Suppressor macrophage treated with lipopolysaccharide for 4 hours (primary cell): Measurements from ENCODE around the gene HPN.
"Not testable (repeated sequence)": the region's sequence is repeated elsewhere in the genome, so short reads cannot be mapped to it uniquely, and the experiment has no call there.

Source experiments
- DNase-seq: peaks from one replicate; pipeline ENCODE4 v3.0.0-alpha.2; 2020

Gene HPN

DNA sequence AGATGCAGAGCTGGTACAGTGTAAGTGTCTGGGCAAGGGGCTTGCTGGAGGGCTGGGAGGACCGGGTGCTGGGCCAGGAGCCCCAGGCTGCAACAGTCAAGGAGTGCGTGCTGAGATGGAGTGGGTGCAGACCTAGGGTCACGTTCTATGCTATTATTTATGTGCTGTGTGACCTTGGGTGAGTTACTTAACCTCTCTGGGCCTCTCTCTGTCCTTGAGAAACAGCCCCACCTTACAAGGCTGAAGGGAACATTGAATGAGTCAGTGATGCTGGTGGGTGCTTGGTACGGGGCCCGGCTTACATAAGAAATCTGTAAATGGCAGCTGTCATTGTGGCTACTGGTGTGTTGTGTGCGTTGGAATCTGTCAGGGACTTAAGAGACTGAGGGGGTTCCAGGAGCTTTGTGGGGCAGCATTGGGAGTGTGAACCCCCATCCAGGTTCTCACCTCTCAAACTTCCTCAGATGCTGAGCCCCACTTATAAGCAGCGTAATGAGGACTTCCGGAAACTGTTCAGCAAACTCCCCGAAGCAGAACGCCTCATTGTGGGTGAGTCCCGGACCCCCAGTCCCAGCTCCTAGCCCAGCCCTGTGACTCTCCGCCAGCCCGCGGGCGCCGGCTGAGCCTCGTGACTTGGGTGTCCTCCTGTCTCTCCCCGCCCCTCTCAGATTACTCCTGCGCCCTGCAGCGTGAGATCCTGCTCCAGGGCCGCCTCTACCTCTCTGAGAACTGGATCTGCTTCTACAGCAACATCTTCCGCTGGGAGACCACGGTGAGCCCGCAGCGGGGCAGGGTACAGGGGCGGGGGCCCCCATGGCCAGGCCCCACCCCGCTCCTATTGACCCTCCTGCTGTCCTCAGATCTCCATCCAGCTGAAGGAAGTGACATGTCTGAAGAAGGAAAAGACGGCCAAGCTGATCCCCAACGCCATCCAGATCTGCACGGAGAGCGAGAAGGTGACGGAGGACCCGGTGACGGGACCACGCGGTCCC lies 31.8 kb upstream of the HPN start:
- no peak for DNase-seq

DNA sequence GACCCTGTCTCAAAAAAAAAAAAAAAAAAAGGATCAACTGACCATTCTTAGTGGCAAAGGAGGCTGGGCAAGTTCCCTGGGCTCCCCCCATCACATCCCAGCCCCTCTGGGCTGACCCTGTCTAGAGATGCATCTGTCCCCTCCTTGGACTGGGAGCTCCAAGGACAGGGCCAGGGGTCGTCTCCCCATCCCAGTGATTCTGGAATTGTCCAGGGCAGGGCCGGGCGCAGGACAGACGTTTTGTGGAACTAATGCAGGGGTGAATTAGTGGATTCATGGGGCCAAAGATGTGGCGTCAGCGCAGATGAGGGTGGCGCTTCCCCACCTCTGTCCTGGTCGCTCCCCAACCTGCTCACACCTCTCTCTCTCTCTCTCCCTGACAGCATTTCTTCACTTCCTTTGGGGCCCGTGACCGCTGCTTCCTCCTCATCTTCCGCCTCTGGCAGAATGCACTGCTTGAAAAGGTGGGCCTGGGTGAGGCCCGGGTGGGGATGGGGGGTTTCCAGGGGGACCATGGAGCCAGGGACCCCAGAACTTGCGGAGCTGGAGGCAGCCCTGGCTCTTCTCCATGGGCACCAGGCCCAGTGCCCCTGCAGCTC lies 30.3 kb upstream of the HPN start:
- no peak for DNase-seq

DNA sequence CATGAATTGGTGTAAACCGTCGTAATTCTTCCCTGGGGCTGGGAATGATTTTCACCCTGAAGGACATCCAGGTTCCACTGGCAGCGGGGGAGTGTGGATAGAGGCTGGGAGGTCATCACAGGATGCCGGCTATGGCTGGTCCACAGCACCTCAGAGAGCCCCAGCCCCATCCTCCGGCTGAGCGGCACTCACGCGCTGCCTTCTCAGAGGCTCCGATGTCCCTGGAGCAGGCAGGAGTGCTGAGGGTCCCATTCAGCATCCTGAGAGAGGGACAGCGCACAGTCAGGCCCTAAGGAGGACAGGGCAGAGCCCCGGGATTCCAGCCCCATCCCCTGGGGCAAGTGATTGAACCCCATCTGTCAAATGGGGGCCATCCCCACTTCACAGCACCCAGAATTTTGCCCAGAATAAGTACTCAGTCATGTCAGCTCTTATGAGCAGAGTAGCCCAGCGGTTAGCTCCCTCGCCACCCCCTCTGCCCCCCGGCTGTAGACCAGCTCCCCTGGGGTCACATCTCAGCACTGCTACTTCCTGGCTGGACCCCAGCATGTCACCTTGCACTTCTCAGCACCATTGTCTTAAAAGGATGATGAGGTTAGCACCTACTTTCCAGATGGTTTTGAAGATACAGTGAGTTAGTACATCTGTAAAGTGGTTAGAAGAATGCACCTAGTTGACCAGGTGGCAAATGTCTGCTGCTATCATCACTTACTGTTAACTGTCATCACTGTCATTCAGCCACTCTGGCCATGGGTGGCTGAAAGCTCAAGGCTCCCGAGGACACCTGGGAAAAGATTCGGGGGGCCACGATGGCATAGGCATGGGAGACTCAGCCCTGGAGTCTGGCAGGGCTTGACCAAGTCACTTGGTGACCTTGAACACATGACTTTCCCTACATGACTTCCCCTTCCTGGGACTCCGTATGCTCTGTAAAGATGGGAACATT lies 29.5 kb upstream of the HPN start:
- DNase-seq = no peak

DNA sequence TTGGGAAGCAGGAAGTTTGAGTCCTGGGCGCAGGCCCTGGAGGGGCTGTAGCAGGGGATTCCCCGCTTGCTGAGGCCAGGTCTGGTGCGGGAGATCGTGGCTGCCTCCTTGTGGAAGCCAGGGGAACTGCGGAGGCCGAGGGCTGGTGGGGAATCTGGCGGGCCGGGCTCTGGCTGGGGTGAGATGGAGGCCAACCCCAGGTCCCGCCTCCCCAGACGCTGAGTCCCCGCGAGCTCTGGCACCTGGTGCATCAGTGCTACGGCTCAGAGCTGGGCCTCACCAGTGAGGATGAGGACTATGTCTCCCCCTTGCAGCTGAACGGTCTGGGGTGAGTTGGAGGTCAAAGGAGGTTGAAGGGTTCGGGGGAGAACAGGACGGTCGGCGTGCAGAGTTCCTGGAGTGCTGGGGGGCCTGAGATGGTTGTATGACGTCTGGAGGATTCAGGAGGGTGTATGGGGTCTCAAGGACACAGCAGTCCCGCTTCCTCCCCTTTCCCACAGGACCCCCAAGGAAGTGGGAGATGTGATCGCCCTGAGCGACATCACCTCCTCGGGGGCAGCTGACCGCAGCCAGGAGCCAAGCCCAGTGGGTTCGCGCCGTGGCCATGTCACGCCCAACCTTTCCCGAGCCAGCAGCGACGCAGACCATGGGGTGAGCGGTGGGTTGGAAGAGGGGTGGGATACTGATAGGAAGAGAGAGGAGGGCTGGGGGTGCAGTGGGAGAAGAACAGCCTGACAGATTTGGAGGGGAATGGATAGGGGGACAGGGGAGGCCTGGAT lies 28.3 kb upstream of the HPN start:
- peak; percentile 78 for DNase-seq

DNA sequence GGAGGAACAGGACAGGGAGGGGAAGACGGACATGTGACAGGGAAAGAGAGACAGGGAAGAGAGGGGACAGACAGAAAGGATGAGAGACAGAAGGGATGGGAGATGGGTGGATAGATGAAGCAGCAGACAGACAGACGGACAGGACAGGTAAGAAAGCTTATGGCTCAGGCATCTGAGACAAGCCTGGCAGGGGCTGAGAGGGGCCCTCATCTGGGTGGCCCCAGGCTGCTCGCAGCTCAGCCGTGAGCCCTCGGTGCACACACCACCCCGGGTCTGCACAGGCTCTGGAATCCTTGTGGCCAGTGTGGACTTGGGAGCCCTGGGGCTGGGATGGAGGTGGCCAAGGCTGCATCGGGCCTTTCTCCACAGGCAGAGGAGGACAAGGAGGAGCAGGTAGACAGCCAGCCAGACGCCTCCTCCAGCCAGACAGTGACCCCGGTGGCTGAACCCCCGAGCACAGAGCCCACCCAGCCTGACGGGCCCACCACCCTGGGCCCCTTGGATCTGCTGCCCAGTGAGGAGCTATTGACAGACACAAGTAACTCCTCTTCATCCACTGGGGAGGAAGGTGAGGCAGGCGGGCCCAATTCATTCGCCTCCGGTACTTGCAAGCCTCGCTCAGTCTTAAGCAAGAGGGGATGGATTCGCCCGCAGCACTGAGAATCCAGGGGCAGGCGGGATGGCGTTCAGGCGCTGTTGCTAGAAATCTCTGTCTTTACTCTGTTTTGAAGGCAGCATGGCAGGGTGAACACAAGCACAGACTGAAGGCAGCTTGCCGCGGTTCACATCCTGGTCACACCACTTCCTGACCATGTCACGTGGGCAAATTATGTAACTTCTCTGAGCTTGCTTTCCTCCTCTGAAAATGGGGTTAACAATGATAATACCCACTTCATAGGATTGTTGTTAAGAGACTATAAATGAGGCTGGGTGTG lies 27.4 kb upstream of the HPN start:
- peak; percentile 62 for DNase-seq

DNA sequence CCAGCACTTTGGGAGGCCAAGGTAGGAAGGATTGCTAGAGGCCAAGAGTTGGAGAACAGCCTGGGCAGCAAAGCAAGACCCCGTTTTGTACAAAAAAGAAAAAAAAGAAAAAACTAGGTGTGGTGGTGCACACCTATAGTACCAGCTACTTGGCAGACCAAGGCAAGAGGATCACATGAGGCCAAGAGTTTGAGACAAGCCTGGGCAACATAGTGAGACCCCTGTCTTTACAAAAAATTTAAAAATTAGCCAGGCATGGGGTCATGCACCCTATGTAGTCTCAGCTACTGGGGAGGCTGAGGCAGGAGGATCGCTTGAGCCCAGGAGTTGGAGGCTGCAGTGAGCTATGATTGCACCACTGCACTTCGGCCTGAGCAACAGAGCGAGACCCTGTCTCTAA lies 26.7 kb upstream of the HPN start:
- not testable (repeated sequence) for DNase-seq

DNA sequence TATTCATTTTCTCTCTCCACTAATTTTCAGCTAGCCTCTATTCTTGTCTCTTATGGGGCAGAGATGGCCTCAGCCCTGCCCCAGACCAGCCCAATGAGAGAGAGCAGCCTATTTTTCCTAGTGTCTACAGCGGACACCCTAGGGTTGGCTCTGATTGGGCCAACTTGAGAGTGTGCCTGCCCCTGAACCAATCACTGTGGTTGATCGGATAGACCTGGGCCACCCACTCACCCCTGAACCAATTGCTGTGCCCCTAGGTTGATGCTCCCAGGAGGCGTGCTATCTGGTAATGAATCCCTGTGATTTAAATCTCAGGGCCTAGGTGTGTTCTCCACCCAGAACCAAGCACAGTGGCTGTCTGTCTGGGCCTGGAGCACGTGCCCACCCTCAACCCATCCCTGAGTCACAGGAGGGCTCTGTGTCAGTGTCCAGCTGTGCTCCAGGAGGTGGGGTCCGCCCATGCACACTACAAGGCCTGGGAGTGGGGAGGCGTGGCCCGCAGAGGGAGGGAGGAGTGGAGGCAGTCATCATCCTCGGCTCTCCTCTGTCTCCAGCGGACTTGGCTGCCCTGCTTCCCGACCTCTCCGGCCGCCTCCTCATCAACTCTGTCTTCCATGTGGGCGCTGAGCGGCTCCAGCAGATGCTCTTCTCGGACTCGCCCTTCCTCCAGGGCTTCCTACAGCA lies 26.1 kb upstream of the HPN start:
- DNase-seq = no peak

DNA sequence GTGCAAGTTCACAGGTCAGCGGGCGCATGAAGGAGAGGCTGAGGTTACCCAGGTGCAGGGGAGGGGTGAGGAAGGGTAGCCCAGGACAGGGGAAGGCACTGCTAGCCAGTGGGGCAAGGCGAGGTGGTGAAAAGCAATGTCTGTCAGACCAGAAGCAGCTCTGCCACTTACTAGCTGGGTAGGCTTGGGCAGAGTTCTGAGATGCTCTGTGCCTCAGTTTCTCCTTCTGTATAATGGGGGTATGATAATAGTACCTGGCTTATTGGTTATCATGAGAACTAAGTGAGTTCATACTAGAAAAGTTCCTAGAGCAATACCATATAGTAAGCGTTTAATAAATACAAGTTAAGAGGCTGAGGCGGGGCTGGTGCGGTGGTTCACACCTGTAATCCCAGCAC lies 25.6 kb upstream of the HPN start:
- DNase-seq = no peak

DNA sequence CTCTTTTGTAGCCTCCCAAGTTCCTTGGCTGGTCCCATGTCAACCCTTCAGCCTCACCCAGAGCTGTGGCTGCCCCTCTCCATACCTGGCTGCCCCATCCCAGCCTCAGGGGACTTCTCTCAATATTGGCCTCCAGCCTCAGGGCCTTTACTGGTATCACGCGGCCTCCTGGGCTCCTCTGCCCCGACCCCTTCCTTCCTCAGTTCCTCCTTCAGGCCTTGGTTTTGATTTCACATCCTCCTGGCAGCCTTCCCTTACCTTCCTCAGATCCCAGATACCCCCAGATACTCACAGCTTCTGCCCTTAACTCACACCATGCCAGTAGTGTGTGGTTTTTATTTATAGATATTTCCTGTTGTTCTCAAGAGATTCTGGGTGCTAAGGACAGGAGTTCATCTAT lies 24.0 kb upstream of the HPN start:
- DNase-seq = no peak

DNA sequence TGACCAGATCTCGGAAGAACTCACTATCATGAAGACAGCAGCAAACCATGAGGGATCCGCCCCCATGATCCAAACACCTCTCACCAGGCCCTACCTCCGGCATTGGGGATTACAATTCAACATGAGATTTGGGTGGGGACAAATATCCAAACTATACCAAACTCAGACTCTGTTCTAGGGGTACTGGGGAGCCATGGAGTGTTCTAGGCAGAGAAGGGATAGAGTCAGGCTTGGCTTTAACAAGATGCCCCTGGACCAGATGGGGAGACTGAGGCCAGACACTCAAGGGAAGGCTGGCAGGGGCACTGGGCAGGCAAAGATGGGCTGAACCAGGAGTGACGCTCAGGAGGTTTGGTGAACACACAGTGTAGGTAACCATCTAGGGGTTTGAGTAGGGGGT lies 23.1 kb upstream of the HPN start:
- DNase-seq = no peak

DNA sequence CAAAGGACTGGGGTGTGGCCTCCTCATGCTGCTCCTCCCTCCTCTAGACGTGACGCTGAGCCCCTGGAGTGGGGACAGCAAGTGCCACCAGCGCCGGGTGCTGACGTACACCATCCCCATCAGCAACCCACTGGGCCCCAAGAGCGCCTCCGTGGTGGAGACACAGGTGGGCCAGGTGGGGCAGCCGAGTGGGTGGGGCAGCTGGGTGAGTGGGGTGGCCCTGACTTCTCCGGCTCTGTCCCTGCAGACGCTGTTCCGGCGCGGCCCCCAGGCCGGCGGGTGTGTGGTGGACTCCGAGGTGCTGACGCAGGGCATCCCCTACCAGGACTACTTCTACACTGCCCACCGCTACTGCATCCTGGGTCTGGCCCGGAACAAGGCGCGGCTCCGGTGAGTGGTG lies 22.4 kb upstream of the HPN start:
- DNase-seq = no peak

DNA sequence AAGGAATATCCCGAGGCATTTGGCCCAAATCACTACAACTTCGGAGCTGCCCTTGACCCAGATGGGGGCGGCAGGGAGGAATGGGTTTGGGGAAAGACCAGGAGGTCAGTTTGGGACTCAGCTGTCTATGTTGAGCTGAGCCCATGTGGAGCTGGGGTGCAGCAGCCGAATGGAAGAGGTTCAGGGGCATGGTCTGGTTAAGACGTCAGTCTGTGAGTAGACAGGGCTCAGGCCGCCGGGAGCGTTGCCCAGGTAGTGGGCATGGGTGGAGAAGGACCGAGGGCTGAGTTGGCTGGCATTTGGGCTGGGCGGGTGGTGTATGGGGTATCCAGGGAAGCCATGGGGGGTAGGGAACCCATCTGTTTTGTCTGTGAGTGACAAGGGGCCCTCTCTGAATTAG lies 20.5 kb upstream of the HPN start:
- no peak for DNase-seq

DNA sequence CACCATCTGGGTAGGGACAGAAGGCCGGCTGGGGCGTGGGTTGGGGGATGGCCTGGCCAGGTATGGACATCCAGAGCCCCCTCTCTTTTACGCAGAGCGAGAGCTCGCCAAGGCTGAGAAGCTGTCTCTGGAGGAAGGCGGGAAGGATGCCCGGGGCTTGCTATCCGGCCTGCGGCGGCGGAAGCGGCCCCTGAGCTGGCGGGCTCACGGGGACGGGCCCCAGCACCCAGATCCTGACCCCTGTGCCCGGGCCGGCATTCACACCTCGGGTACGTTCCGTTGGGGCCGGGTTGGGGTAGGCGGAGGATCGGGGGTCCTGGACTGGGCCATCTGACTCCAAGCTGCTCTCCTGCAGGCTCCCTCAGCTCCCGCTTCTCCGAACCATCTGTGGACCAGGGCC lies 19.9 kb upstream of the HPN start:
- no peak for DNase-seq

DNA sequence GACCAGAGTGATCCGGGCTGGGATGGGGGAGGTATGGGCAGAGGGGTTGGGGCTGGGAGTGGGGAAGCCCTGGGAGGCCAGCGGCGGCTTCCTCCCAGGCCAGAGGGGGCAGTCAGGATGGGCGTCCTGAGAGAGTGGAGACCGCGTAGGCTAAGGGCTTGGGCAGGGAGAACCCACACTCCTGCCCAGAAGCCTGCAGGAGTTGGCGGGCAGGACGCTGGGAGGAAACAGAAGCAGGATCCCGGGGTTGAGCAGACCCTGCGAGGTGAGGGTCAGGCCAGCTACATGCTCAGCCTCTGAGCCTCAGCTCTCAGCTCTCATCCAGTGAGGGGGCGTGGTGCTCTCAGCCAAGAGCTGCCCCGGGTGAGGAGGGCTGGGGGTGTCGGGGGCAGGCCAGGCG lies 19.1 kb upstream of the HPN start:
- DNase-seq = no peak

DNA sequence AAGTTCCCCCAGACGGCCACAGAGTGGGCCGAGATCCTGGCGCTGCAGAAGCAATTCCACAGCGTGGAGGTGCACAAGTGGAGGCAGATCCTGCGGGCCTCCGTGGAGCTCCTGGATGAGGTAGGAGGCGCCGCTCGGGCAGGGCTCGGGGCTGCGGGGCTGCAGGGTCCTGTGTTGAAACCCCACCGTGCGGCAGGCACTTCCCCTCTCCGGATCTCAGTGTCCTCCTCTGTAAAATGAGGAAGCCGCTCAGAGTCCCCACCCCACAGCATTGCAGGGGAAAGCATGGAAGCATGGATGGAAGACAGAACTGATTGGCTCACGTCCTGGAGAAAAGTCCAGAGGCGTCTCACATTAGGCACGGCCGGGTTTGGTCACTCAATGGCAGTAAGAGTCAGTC lies 18.1 kb upstream of the HPN start:
- DNase-seq = no peak

DNA sequence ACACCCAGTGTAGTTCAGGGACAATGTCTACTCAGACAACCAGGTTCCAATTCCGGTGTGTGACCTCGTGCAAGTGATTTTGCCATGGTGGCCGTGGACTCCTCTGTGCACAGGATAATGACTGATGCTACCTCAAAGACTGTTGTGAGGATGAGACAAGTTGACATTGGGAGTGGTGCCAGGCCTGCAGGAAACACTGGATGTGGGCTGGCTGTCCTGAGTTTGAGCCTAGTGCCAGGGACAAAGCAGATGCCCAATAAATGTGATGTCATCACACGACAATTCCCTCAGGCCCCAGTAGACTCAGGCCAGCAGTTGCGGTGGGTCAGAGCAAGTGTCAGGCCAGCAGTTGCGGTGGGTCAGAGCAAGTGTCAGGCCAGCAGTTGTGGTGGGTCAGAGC lies 17.4 kb upstream of the HPN start:
- no peak for DNase-seq

DNA sequence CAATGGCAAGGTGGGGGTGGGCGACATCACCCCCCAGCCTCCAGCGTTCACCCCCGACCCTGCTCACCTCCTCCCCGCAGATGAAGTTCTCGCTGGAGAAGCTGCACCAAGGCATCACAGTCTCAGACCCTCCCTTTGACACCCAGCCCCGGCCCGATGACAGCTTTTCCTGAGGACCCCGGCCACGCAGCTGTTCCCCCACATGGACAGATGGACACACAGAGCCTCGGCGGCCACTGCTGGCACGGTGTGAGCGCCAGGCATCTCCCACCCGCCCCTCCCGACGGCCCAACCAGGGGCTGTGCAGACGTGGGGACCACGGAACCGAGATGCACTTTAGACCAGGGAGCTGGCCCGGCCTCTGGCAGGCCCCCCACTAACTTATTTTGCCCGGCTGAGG lies 15.6 kb upstream of the HPN start:
- DNase-seq = no peak

DNA sequence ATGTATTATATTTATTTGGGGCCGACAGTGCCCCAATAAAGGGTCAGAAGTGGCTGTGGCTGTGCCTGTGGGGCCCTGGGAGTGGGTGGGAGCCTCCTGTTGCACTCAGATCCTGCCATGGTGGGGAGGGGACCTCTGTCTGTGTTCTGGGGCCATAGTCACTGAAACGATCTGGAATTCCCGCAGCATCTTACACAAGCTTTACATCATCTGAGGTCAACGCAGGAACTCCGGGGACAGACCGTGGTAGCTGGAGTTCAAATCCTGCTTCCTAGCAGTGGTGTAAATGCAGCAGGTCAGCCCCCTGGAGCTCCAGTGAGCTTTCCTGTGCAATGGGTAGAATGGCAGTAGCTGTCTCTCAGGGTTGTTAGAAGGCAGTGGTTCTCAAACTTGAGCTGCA lies 15.1 kb upstream of the HPN start:
- DNase-seq = no peak

DNA sequence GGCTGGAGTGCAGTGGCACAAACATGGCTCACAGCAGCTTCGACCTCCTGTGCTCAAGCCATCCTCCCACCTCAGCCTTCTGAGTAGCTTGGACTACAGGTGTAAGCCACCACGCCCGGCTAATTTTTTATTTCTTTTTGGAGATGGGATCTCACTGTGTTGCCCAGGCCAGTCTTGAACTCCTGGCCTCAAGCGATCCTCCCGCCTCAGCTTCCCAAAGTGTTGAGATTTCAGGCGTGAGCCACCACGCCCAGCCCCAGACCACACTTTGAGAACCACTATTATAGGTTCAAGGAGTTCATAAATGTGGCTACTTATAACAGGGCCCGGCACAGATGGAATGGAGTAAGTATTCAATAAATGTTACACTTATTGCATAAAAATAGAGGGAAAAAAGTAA lies 14.5 kb upstream of the HPN start:
- no peak for DNase-seq

DNA sequence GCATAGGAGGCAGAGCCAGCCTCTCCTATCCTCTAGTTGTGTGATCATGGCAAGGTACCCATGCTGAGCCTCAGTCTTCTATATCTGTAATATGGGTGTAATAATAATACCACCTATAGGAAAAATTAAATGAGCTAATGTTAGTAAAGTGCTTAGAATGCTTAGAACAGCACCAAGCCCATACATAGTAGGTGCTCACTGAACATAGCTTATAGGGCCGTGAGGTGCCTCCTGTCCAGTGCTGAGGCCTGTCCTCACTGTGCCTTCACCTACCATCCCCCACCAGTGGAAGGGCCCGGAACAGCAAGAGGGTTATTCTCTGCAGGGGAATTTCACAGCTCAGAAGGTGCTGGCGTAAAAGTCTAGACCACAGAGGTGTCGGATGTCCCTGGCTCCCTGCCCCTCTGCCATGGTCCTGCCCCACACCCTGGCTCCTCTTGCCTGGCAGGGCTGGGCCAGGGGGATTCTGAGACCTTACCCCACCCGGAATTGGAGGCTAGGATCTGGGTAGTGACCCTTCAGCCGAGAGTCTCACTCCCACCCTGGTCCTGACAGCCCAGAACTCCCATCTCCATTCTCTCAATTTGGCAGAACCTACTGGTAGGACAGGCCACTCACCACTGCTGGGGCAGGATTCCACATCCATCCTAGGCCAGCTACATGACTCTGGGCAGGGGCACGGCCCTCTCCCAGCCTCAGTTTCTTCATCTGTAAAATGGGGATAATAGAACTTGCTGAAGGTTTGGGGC lies 13.5 kb upstream of the HPN start:
- no peak for DNase-seq
